ENCODE results near the gene HAUS2.
"Not testable (repeated sequence)": the region's sequence is repeated elsewhere in the genome, so short reads cannot be mapped to it uniquely, and the experiment has no call there.

Gene HAUS2

DNA sequence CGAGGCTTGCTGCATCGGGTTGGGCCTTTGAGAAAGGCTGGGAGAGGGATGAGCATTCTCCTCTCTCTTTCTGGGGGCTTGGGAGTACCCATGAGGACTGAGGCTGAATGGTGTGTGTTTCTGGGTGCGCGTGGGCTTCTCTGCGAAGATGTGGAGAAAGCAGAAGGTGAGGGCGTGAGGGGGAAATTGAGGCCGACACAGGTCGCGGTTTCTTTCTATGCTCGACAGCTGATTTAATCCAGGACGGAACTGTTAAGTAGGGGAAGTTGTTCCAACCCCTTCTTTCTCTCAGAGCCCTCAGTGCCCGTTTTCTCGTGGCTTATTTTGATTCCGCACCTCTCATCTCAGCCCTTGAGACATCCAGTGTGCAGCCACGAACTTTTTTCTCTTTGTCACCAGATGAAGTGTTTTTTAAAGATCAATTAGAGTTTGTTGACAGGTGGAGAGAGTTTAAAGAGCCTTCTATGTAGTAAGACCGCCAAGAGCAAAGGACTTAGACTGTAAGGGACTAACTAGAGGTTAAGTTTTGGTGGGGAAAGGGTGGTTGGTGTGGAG is 27.5 kb downstream of the HAUS2 start:
- no peak for DNase-seq

- no peak for DNase-seq
Measured at GRCh38 chr15:42576776-42577175, 28.1 kb downstream of the HAUS2 start.

GRCh38 chr15:42577514-42578031 is 28.9 kb downstream of the HAUS2 start:
- no peak for DNase-seq

- DNase-seq: no peak
Measured at GRCh38 chr15:42578984-42579537, 30.4 kb downstream of the HAUS2 start.

DNA sequence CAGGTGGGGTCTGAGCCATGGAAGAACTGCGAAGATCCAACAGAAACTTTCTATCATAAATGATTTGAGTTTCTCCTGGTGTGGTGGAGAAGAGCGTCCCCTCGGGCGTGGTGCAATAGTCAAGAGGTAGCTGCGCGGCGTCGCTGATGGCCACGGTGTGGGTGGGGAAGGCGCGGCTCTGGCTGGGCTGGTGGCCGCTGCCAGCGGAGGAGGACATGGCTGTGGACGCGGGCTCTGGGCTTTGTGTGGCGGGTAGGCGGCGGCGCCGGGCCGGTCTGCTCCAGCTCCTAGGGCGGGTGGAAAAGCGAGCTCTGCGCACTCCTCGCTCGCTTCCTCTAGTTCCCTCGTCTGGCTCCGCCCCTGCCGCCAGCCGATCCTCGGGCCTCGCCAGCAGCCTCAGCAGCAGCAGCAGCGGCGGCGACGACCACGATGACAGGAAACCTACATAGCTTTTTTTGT is 32.7 kb downstream of the HAUS2 start:
- no peak for DNase-seq

GRCh38 chr15:42582569-42583375 is 34.1 kb downstream of the HAUS2 start:
- no peak for DNase-seq

- no peak for DNase-seq
Measured at GRCh38 chr15:42584031-42584765, 35.6 kb downstream of the HAUS2 start.

GRCh38 chr15:42590619-42591237 is 42.1 kb downstream of the HAUS2 start:
- DNase-seq: no peak

DNA sequence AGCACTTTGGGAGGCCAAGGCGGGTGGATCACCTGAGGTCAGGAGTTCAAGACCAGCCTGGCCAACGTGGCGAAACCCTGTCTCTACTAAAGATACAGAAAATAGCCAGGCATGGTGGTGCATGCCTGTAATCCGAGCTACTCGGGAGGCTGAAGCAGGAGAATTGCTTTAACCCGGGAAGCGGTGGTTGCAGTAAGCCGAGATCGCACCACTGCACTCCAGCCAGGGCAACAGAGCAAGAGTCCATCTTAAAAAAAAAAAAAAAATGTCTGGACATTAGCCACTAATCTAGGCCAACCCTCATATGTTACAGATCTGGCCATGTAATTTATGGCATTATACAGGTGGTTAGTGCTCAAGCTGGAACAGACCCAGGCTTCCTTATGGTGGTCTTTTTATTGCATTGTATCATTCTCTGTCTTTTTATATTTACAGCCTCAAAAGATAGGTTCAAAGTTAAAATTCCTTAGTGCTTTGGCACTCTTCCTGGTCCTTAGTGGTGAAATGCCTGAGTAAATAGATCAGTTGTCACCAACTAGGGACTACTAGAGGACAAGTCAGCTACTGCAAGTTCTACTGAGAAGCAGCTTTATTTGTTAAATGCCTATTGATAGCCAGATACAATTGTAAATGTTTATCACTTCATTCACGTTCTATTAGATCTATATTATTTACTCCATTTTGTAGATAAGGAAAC is 42.7 kb downstream of the HAUS2 start:
- no peak for DNase-seq

DNA sequence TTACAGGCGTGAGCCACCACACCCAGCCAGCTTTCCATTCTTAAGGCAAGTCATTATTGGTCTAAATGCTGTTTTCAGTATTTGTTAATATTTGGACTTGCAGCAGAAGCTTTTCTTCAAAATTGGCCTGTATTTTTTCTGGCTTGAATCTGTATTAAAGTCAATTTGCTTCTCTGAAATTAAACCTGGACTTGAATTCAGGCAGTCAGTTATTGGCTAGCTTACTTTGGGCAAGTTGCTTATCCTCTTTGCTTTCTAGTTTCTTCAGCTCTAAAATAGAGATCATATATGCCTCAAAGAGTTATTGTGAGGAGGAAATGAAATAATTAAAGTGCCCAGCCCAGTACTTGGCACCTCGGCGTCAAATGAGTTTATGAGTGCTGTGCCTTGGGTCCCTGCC is 44.1 kb downstream of the HAUS2 start:
- no peak for DNase-seq

DNA sequence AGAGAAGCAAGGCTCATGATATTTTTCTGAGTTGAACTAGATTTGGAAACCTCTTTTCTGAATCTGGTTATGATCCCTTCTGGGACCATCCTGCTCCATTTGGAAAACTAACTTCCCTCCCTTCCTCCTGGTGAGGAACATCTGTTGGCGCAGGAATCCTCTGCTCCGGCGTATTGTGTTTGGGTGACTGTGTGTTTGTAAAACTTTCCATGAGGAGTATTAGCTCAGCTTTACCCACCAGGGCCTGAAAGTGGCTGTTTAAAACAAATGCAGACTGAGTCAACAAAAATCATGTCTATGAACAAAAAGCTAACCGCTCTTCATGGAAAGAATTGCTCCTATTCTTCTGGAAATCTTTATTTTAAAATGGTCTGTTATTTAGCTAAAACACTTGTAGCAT is 44.5 kb downstream of the HAUS2 start:
- DNase-seq: no peak

- no peak for DNase-seq
Measured at GRCh38 chr15:42594095-42594494, 45.5 kb downstream of the HAUS2 start.

DNA sequence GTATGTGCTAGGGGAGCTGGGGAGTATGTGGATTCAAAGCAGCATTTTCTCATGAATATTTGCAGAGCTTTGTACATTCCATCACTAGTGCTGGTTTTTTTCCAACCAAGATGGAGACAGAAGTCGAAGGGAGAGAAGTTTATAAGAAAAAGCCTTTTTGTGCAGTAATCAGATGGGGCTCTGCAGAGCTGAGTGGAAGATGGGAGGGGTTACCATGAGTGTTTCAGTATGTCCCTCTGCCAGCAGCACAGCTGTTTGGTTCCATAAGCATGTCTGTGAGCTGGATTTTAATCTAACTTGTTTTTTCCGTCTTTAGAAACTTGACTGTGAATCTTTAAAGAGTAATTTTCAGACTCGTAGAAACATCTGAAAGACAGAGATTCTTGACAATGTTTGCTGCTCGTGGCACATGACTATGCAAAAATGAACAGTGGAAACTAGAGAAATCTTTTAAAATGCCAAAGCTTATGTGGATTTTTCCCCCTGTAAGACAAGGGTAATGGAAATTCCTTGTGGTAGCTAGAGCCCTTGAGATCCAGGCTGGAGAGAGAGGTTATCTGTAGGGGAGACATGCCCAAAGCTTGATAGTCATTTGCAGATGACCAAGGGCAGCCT is 47.1 kb downstream of the HAUS2 start:
- DNase-seq: no peak

GRCh38 chr15:42601316-42601715 is 52.7 kb downstream of the HAUS2 start:
- DNase-seq: not testable (repeated sequence)

DNA sequence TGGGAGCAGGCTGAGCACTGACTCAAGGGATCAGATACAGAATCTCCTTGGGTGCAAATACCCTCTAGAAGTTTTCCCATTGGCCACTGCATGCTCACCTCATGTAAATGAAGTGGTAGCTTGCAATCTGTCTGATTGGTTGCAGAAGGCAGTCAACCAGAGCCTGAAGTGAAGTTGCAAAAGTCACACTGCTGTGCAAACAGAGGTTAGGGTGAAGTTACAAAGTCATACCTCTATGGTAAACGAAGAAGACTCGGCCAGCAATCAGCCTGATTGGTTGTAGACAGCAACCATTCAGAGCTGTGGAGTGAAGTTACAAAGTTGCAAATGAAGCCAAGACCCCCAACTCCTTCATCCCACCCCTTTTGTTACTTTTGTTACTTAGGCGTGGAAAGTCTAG is 53.9 kb downstream of the HAUS2 start:
- no peak for DNase-seq

GRCh38 chr15:42603978-42604377 is 55.3 kb downstream of the HAUS2 start:
- DNase-seq: no peak

DNA sequence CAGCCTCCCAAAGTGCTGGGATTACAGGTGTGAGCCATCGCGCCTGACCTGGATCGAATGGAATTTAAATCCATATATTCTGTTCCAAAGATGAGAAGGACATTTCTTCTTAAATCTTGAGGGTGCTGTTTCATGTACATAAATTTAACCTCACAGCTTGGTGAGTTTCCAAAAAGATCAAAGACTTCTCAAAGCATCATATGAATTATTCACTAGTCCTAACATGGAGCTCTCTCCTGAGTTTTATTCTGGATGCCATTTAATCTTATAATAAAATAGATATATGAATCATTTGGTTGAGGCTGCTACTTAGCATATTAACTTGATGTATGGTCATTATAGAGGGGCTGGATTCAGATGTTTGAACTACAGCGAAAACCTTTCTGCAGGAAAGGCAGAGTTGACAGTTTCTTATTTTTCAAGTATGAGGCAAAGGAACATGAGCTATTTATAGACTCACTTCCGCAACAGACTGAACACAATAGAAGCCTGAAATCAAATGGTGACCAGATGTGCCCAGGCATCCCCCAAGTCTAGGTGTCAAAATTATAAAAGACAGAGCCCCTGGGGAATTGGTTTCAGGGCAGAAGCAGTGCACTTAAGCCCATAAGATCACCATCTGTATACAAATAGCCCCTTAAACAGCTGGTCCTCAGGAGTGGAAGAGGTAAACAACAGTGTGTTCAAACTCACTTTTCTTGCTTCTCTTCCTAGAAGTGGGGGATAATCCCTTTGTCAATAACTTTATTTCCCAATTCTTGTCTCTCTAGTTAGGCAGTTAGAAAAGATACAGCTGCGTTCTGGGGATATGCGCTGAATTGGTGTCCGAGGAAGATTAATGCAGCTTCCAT is 56.5 kb downstream of the HAUS2 start:
- DNase-seq: no peak

DNA sequence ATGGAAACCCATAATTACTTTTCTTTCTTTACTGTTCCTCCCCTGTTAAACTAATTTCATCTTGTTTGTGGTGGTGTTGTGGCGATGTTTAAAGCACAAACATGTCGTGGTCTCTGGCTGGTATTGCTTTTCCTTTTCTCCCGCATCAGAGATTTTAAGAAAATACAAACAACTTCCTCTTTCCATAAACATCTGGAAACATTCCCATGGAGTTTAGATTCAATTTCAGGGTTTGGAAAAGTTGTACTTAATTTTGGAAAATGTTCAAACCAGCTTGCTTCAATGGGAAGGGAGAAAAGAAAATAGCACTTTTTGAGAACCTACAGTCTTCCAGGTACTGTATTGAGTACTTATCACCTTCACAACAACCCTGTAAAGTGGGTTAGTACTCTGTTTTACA is 57.2 kb downstream of the HAUS2 start:
- no peak for DNase-seq

GRCh38 chr15:42608110-42608531 is 59.5 kb downstream of the HAUS2 start:
- peak; percentile 56 for DNase-seq

DNA sequence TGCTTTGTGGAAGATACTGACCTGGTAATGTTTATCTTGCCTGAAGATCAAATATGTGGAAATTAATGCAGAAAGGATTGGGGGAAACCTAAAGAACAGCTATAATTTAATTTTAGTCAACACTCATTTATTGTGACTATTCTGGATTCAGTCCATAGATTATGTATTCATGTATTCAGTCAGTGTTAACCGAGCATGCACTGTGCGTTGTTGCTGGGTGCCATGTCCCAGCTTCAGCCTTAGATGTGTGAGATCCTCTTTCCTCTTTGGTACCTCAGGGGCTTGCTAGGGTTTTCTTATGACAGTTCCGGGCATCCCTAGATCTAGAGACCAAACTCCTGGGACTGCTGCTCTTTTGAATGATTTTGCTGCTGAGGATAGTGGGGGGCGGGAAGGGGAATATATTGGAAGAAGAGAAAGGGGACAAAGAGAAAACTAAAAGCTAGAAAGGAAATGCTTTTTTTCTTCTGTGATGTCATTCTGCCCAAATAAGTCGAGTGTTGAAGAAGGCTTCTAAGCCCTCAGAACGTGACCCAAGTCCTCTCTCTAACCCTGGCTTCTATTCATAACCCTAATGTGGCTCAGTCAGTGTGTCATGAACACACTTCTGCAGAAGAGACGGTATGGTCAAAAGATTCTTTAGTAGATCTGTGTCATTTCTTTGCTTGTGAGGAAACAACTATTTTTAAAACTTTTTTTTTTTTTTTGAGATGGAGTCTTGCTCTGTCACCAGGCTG is 60.3 kb downstream of the HAUS2 start:
- no peak for DNase-seq
